Stimulated activated CD8-positive, alpha-beta memory T cell treated with anti-CD3 and anti-CD28 coated beads, Interleukin-12 subunit alpha, Interleukin-12 subunit beta, amount 100 ng/mL, for 4 hours (primary cell): ENCODE results near the gene NCOA3.
"Not testable (repeated sequence)": the region's sequence is repeated elsewhere in the genome, so short reads cannot be mapped to it uniquely, and the experiment has no call there.

Source experiments
- DNase-seq: peaks from one replicate; pipeline ENCODE4 v3.0.0-alpha.2; 2020; ENCODE audit warnings: low read depth

The NCOA3 gene

DNA sequence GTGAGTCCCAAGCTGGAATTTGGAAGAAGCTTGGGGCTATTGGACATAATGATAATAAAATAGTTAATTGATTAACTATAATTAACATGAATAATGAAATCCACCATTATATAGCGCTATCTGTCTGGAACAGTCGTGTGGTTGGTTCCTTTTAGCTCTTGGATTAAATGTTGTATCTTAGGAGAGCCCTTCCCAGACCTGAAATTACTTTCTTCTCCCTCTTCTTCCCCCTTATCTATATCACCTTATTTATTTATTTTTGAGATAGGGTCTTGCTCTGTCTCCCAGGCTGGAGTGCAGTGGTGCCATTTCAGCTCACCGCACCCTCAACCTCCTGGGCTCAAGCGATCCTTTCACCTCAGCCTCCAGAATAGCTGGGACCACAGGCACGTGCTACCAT is 64.6 kb downstream of the NCOA3 start:
- DNase-seq = no peak

DNA sequence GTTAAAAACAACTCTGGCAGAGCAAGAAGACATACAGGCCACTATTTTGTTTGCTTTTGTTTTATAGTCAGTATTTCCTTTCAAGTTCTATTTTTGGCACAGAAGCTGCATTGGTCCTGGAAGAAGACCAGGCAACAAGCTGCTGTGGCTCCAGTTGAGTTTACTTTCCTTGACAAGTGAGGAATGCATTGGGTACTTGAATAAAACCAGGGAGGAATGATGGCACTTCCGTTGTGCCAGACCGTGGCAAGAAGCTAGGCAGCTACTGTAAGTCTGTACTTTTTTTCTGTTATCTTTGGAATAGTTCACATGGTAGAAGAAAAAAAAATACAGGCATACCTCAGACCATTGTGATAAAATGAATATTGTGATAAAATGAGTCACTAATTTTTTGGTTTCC is 66.3 kb downstream of the NCOA3 start:
- DNase-seq = no peak

DNA sequence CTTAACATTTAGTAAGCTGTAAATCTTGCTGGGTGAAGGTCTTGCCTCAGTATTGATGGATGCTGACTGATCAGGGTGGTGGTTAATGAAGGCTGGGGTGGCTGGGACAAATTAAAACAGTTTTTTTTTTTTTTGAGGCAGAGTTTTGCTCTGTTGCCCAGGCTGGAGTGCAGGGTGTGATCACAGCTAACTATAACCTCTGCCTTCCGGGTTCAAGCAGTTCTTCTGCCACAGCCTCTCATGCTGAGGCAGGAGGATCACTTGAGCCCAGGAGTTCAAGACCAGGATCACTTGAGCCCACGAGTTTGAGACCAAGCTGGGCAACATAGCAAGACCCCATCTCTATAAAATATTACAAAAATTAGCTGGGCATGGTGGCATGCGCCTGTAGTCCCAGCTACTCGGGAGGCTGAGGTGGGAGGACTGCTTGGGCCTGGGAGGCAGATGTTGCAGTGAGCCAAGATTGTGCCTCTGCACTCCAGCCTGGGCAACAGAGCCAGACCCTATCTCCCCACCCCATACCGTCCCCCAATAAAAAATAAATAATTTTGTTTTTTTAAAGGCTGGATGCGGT is 67.2 kb downstream of the NCOA3 start:
- DNase-seq = no peak

- no peak for DNase-seq
These were observed 69.7 kb downstream of the NCOA3 start for GRCh38 chr20:47571426-47571825.

DNA sequence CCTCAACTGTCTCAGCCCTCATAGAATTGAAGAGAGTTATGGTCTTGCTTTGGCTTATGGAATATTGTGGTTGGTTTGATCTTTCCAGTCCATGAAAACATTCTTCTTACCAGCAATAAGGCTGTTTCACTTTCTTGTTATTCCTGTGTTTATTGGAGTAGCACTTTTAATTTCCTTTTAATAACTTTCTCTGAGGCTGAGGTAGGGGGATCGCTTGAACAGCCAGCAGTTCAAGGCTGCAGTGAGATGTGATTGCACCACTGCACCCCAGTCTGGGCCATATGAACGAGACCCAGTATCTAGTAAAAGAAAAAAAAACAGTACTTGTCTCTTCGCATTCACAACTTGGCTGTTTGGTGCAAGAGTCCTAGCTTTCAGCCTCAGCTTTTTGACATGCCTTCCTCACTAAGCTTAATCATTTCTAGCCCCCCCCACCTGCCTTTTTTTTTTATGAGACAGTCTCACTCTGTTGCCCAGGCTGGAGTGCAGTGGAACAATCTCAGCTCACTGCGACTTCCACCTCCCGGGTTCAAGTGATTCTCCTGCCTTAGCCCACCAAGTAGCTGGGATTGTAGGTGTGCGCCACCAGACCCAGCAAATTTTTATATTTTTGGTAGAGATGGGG is 70.5 kb downstream of the NCOA3 start:
- no peak for DNase-seq

DNA sequence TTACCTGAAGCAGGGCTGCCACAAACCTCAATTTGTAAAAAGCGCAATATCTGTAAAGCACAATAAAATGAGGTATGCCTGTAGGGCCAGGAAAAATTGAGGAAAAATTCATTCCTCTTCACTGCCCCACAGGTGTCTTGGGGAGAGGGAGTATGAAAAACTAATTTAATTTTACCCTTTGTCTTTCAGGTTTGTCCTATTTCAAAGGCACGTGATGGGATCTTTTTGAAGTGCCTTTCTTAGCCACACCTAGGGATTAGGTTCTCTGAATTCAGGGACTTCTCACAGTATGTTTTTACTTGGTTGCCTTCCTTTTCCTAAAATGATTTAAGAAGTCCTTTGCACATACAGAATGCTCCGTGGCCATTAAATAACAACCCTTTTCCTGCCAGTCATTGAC is 71.9 kb downstream of the NCOA3 start:
- DNase-seq = no peak

DNA sequence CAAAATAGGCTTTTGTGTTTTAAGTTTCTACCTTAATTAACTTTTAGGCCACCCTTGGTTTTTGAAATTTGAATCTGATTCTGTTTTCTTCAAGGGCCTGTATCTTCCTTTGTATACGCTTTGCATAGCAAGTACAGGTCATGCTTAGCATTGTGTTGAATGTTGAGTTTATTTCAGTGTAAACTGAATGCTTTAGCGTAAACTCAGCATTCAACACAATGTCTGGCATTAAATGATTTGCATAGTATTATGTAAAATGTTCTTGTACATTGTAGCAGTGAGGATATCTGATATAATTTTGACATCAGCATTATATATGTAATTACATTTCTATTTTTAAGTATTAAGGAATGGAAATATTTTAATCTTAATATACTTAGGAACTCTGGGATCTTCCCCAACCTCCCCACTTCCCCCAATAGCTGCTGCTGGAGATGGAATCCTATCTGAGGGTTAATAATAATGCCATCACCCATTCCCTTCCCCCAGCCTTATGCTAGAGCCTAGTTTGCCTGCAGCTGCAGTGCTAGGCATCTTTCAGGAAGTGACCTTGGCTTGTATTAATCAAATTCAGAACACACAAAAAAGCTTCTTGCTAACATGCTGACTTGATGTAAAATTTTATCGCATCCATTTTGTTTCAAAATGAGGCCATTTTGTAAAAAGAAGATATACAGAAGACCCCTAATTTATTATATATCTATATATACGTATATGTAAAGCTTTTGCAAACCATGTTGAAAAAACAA is 73.1 kb downstream of the NCOA3 start:
- DNase-seq = no peak

- no peak for DNase-seq
These were observed 74.9 kb downstream of the NCOA3 start for GRCh38 chr20:47576516-47577033.

GRCh38 chr20:47577314-47577713 is 75.6 kb downstream of the NCOA3 start:
- no peak for DNase-seq

DNA sequence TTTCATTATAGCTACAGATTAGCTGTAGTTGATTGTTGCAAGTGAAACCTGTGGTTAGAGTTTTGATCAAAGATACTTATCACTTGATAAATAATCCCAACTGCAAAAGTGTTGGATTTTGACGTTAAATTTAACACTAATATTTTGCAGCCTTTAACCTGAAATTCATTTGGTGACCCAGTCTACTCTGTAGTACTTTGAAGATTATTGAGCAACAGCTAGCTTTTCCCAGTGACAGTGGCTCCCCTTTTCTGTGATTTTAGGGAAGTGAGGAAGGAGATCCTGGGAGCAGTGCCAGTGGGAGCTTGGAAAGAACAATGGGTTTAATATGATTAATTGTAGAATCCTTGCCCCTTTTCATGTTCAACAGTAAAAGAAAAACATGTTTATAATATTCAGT is 76.9 kb downstream of the NCOA3 start:
- DNase-seq = no peak

GRCh38 chr20:47580686-47581085 is 79.0 kb downstream of the NCOA3 start:
- not testable (repeated sequence) for DNase-seq

DNA sequence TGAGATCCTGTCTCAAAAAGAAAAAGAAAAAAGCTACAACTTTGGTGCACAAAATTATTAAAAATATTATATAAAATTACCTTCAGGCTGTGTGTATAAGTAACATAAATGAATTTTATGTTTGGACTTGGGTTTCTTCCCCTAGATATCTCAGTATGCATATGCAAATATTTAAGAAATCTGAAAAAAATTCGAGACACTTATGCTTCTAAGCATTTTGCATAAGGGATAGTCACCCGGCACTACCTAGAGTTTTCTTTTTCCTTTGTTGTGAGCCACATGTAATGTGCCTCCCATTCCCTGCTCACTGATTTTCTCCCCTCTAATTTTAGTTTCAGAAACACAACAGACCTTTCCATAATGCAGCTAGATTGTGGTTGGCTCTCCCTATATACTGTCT is 79.4 kb downstream of the NCOA3 start:
- no peak for DNase-seq

DNA sequence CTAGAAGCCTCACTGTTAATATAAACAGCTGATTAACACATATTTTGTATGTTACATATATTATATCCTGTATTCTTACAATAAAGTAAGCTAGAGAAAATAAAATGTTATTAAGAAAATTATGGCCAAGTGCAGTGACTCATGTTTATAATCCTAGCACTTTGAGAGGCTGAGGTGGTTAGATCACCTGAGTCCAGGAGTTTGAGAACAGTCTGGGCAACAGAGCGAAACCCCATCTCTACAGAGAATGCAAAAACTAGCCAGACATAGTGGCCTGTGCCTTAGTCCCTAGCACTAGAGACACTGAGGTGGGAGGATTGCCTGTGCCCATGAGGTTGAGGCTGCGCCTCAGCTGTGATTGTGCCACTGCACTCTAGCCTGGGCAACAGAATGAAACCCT is 81.9 kb downstream of the NCOA3 start:
- DNase-seq = no peak

DNA sequence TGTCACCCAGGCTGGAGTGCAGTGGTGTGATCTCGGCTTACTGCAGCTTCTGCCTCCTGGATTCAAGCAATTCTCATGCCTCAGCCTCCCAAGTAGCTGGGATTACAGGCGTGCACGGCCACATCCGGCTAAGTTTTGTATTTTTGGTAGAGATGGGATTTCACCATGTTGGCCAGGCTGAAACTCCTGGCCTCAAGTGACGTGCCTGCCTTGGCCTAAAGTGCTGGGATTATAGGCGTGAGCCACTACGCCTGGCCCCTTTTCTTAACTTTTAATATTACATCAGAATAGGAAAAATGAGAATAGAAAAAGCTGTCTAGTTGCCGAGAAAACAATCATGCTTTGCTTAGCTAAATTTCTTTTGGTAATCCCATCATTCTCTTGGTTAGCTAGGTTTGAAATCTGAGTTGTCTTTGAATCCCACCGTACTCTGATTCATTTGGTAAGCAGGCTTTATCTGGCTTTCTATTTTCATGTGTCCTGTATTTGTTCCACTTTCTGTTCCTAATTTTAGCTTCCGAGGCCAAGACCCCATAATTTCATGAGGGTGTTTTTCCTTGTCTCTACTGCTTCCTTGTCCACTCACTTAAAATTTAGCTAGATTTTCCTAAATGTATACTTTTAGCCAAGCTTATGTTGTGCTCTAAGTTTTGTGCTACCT is 83.5 kb downstream of the NCOA3 start:
- DNase-seq = no peak

GRCh38 chr20:47586649-47587294 is 85.1 kb downstream of the NCOA3 start:
- no peak for DNase-seq

DNA sequence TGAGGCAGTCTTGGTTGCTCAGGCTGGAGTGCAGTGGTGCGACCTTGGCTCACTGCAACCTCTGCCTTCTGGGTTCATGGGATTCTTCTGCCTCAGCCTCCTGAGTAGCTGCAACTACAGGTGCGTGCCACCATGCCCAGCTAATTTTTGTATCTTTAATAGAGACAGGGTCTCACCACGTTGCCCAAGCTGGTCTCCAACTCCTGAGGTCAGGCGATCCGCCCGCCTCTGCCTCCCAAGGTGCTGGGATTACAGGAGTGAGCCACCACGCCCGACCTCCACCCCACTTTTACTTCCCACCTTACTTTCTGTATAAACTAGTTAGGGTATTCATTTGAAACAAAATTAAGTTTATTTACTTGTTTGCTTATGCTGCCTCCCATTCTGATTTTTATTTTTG is 86.5 kb downstream of the NCOA3 start:
- DNase-seq = no peak

- no peak for DNase-seq
These were observed 89.5 kb downstream of the NCOA3 start for GRCh38 chr20:47591231-47591630.

DNA sequence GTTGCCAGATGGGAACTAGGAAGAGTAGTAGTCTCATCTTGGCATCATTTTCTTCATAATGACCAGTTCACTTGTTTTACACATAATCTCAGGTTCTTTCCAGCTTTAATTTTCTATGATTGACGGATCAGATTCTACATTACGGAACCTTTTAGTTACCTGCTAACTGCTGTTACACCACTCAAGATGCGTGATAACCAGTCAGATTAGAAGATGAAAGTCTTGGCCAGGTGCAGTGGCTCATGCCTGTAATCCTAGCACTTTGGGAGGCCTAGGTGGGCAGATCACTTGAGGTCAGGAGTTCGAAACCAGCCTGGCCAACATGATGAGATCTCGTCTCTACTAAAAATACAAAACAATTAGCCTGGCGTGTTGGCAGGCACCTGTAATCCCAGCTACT is 92.5 kb downstream of the NCOA3 start:
- DNase-seq = no peak

GRCh38 chr20:47595138-47595537 is 93.5 kb downstream of the NCOA3 start:
- DNase-seq = not testable (repeated sequence)

GRCh38 chr20:47596003-47596571 is 94.4 kb downstream of the NCOA3 start:
- DNase-seq = no peak

DNA sequence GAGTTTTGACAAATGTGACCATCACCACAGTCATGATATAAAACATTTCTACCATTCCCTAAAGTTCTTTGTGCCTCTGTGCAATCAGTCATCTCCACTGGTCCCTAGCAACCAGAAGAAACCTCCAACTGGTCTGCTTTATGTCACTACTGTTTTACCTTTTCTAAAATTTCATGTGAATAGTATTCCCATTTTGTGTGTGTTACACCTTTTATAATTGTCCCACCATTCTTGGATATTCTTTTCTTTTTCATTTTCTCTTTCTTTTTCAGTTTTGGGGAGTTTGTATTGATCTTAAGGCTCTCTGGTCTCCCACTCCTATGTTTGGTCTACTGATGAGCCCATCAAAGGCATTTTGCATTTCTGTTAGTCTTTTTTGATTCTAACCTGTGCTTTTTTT is 95.4 kb downstream of the NCOA3 start:
- no peak for DNase-seq
